ENCODE results near the gene PCSK2. TPM values are rescaled to one million over a fixed set of nuclear protein-coding genes. Genes with fewer than 3 reads are reported as not detected.

Gene PCSK2
- total RNA-seq, 1 donor: not detected

DNA sequence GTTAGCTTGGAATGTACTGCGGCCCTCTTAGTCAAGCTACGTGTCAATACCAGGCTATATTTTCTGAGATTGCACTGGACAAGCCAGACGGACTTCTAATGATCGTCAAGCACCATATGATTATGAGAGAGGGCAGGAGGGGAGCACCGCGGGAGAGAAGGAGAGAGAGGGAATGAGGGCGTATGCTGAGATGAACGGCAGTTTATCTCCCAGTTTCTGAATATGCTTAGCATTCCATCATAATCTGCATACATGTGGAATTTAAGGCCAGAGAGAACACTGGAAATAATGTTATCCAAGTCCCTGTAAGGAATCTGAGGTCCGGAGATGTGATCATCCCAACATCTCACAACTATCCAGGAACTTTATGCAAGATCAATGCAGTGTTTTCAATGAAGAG, 244.1 kb downstream of the PCSK2 start:
- no peaks in the 10 kb centered on the region for H3K9me3 ChIP-seq (ENCODE audit: low read depth, low read length)
- no peak for DNase-seq (ENCODE audit: insufficient read length, low spot score, missing footprints)
- H3K4me3 ChIP-seq (ENCODE audit: insufficient read depth, low read length): no peak overlapping the region
- H3K4me1 ChIP-seq (ENCODE audit: insufficient read depth, low read length): no peaks in the 10 kb centered on the region
- H4K20me1 ChIP-seq (ENCODE audit: insufficient read depth, low read length): no peaks in the 10 kb centered on the region
- H2AFZ ChIP-seq (ENCODE audit: low read length): no peak overlapping the region
- H3K27me3 ChIP-seq (ENCODE audit: insufficient read depth, low read length): no peaks in the 10 kb centered on the region
- H3K79me2 ChIP-seq (ENCODE audit: insufficient read depth, low read length): no peaks in the 10 kb centered on the region
- H3K36me3 ChIP-seq (ENCODE audit: insufficient read depth, low read length): no peaks in the 10 kb centered on the region
- H3K27ac ChIP-seq (ENCODE audit: low read depth, low read length): no peak overlapping the region
- TF ChIP-seq, protein P1, sequence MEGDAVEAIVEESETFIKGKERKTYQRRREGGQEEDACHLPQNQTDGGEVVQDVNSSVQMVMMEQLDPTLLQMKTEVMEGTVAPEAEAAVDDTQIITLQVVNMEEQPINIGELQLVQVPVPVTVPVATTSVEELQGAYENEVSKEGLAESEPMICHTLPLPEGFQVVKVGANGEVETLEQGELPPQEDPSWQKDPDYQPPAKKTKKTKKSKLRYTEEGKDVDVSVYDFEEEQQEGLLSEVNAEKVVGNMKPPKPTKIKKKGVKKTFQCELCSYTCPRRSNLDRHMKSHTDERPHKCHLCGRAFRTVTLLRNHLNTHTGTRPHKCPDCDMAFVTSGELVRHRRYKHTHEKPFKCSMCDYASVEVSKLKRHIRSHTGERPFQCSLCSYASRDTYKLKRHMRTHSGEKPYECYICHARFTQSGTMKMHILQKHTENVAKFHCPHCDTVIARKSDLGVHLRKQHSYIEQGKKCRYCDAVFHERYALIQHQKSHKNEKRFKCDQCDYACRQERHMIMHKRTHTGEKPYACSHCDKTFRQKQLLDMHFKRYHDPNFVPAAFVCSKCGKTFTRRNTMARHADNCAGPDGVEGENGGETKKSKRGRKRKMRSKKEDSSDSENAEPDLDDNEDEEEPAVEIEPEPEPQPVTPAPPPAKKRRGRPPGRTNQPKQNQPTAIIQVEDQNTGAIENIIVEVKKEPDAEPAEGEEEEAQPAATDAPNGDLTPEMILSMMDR (IDR thresholded peaks at IDR 0.05; ENCODE audit: extremely low read depth, low read depth, low read length): no peak
- no peak overlapping the region for H3K4me2 ChIP-seq (ENCODE audit: insufficient read depth, low read length)

GRCh38 chr20:17471606-17472187, 244.9 kb downstream of the PCSK2 start:
- H3K9me3 ChIP-seq (ENCODE audit: low read depth, low read length): no peaks in the 10 kb centered on the region
- no peaks in the 10 kb centered on the region for H3K79me2 ChIP-seq (ENCODE audit: insufficient read depth, low read length)
- H4K20me1 ChIP-seq (ENCODE audit: insufficient read depth, low read length): no peaks in the 10 kb centered on the region
- H3K27ac ChIP-seq (ENCODE audit: low read depth, low read length): no peak overlapping the region
- H3K4me3 ChIP-seq (ENCODE audit: insufficient read depth, low read length): no peak overlapping the region
- H2AFZ ChIP-seq (ENCODE audit: low read length): no peak overlapping the region
- TF ChIP-seq, protein P1 (IDR thresholded peaks at IDR 0.05; ENCODE audit: extremely low read depth, low read depth, low read length): no peak
- no peaks in the 10 kb centered on the region for H3K4me1 ChIP-seq (ENCODE audit: insufficient read depth, low read length)
- no peaks in the 10 kb centered on the region for H3K36me3 ChIP-seq (ENCODE audit: insufficient read depth, low read length)
- H3K27me3 ChIP-seq (ENCODE audit: insufficient read depth, low read length): no peaks in the 10 kb centered on the region
- no peak for DNase-seq (ENCODE audit: insufficient read length, low spot score, missing footprints)
- no peak overlapping the region for H3K4me2 ChIP-seq (ENCODE audit: insufficient read depth, low read length)

DNA sequence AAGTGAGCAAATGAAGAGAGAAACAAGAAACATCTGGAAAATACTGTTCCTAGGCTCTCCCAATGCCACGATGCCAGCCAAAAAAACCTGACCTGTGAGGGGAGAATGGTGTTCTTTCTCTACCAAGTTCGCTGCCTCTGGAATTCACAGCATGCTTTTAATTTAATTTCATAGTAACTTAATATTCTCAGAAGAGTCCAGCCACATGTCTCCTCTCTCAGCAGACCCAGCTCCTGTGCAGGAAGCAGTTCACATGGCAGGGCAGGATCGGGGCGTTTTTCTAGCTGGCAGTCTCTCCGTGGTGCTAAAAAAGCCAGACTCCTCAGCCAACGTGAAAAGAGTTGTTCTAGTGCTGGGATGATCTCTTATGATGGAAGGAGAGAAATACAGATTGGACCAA, 246.8 kb downstream of the PCSK2 start:
- Histone ChIP-seq H3K4me1 (ENCODE audit: insufficient read depth, low read length) (no peaks in the 10 kb centered on the region), H3K9me3 (ENCODE audit: low read depth, low read length) (no peaks in the 10 kb centered on the region), H3K4me3 (ENCODE audit: insufficient read depth, low read length) (no peak overlapping the region), H3K36me3 (ENCODE audit: insufficient read depth, low read length) (no peaks in the 10 kb centered on the region), H4K20me1 (ENCODE audit: insufficient read depth, low read length) (no peaks in the 10 kb centered on the region), H3K27ac (ENCODE audit: low read depth, low read length) (no peak overlapping the region), H3K4me2 (ENCODE audit: insufficient read depth, low read length) (no peak overlapping the region), H3K79me2 (ENCODE audit: insufficient read depth, low read length) (no peaks in the 10 kb centered on the region), H2AFZ (ENCODE audit: low read length) (no peak overlapping the region), H3K27me3 (ENCODE audit: insufficient read depth, low read length) (no peaks in the 10 kb centered on the region)
- no peak for DNase-seq (ENCODE audit: insufficient read length, low spot score, missing footprints)
- TF ChIP-seq, protein P1 (IDR thresholded peaks at IDR 0.05; ENCODE audit: extremely low read depth, low read depth, low read length): no peak

- peaks cover 11% of the 10 kb centered on the region for H3K27me3 ChIP-seq (ENCODE audit: insufficient read depth, low read length)
- no peak overlapping the region for H3K4me2 ChIP-seq (ENCODE audit: insufficient read depth, low read length)
- H3K9me3 ChIP-seq (ENCODE audit: low read depth, low read length): no peaks in the 10 kb centered on the region
- no peaks in the 10 kb centered on the region for H3K36me3 ChIP-seq (ENCODE audit: insufficient read depth, low read length)
- TF ChIP-seq, protein P1 (IDR thresholded peaks at IDR 0.05; ENCODE audit: extremely low read depth, low read depth, low read length): no peak
- H4K20me1 ChIP-seq (ENCODE audit: insufficient read depth, low read length): no peaks in the 10 kb centered on the region
- H2AFZ ChIP-seq (ENCODE audit: low read length): no peak overlapping the region
- no peaks in the 10 kb centered on the region for H3K4me1 ChIP-seq (ENCODE audit: insufficient read depth, low read length)
- no peaks in the 10 kb centered on the region for H3K79me2 ChIP-seq (ENCODE audit: insufficient read depth, low read length)
- H3K27ac ChIP-seq (ENCODE audit: low read depth, low read length): no peak overlapping the region
- H3K4me3 ChIP-seq (ENCODE audit: insufficient read depth, low read length): no peak overlapping the region
- DNase-seq (ENCODE audit: insufficient read length, low spot score, missing footprints): no peak
Observed at GRCh38 chr20:17479063-17479657, 252.3 kb downstream of the PCSK2 start.

All from osteoblast (primary cell).